ES-I3 (cell line): ENCODE measurements around the gene GPR137.
A peak's percentile ranks its signal among the peaks of the same experiment; 100 is the strongest.

Experiments
- H3K36me3 ChIP-seq: 2 replicates; pipeline ENCODE4 v1.6.1; 2013; ENCODE audit warnings: mild to moderate bottlenecking, low read length, control low read depth, moderate library complexity; ENCODE audit not compliant: insufficient read depth
- H3K4me1 ChIP-seq: 2 replicates; pipeline ENCODE4 v1.6.1; 2013; ENCODE audit warnings: mild to moderate bottlenecking, control low read depth, low read length; ENCODE audit not compliant: insufficient read depth
- H3K9ac ChIP-seq: 2 replicates; pipeline ENCODE4 v1.6.1; 2013; ENCODE audit warnings: low read depth, mild to moderate bottlenecking, low read length, moderate library complexity
- H3K9me3 ChIP-seq: 2 replicates; pipeline ENCODE4 v1.6.1; 2013; ENCODE audit warnings: mild to moderate bottlenecking, low read length, moderate library complexity; ENCODE audit not compliant: control insufficient read depth, insufficient read depth

Gene GPR137

GRCh38 chr11:64292460-64293254, 7.0 kb downstream of the GPR137 start:
- no peaks in the 10 kb centered on the region; the same call in 1 of the 2 replicates for H3K9me3 ChIP-seq
- H3K9ac ChIP-seq: peak overlapping the region; percentile 60
- H3K36me3 ChIP-seq: no peaks in the 10 kb centered on the region
- no peaks in the 10 kb centered on the region for H3K4me1 ChIP-seq

- Histone ChIP-seq H3K36me3 (no peaks in the 10 kb centered on the region), H3K4me1 (no peaks in the 10 kb centered on the region; the same call in 1 of the 2 replicates), H3K9ac (no peak overlapping the region), H3K9me3 (no peaks in the 10 kb centered on the region; the same call in 1 of the 2 replicates)
Observed at GRCh38 chr11:64294774-64295173, 9.1 kb downstream of the GPR137 start.

- H3K4me1 ChIP-seq: no peaks in the 10 kb centered on the region; the same call in 1 of the 2 replicates
Observed at GRCh38 chr11:64295760-64296159, 10.1 kb downstream of the GPR137 start.

GRCh38 chr11:64296236-64296635, 10.6 kb downstream of the GPR137 start:
- Histone ChIP-seq H3K9me3 (no peaks in the 10 kb centered on the region; the same call in 1 of the 2 replicates), H3K36me3 (no peaks in the 10 kb centered on the region), H3K4me1 (no peaks in the 10 kb centered on the region; the same call in 1 of the 2 replicates), H3K9ac (no peak overlapping the region)

More at GRCh38 chr11:64295760-64296159, 10.1 kb downstream of the GPR137 start:
- Histone ChIP-seq H3K9ac (no peak overlapping the region), H3K9me3 (no peaks in the 10 kb centered on the region; the same call in 1 of the 2 replicates), H3K36me3 (no peaks in the 10 kb centered on the region)

DNA sequence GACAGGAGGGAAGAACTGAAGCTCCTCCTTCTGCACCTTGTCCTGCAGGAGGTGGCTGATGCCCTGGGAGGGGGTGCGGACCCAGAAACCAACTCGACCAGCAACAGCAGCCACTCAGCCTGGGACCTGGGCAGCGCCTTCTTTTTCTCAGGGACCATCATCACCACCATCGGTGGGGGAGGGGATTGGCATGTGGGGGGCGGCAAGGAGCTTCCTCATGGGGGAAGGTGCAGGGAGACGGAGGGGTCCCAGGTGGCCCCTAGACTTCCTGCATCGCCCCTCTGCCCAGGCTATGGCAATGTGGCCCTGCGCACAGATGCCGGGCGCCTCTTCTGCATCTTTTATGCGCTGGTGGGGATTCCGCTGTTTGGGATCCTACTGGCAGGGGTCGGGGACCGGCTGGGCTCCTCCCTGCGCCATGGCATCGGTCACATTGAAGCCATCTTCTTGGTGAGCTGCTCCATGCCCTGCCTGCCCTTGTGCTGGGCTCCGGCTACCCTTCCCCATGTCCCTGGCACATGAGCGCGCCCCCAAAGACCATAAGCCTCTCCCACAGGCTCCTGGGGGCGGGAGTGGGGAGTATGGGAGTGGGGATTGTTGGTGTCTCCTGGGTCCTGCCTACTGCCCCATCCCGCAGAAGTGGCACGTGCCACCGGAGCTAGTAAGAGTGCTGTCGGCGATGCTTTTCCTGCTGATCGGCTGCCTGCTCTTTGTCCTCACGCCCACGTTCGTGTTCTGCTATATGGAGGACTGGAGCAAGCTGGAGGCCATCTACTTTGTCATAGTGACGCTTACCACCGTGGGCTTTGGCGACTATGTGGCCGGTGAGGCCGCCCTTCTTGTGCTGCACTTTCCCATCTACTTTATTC, 11.4 kb downstream of the GPR137 start:
- Histone ChIP-seq H3K36me3 (no peaks in the 10 kb centered on the region), H3K9me3 (no peaks in the 10 kb centered on the region; the same call in 1 of the 2 replicates), H3K9ac (peak overlapping the region; percentile 3; the same call in 1 of the 2 replicates), H3K4me1 (no peaks in the 10 kb centered on the region; the same call in 1 of the 2 replicates)

- Histone ChIP-seq H3K9me3 (no peaks in the 10 kb centered on the region; the same call in 1 of the 2 replicates), H3K9ac (peak overlapping the region; percentile 3; the same call in 1 of the 2 replicates), H3K36me3 (no peaks in the 10 kb centered on the region), H3K4me1 (no peaks in the 10 kb centered on the region; the same call in 1 of the 2 replicates)
Observed at GRCh38 chr11:64297699-64298358, 12.2 kb downstream of the GPR137 start.

GRCh38 chr11:64298966-64299846, 13.6 kb downstream of the GPR137 start:
- Histone ChIP-seq H3K4me1 (peaks cover 3% of the 10 kb centered on the region; the same call in 1 of the 2 replicates), H3K9me3 (no peaks in the 10 kb centered on the region; the same call in 1 of the 2 replicates), H3K9ac (peak overlapping the region; percentile 64), H3K36me3 (no peaks in the 10 kb centered on the region)

DNA sequence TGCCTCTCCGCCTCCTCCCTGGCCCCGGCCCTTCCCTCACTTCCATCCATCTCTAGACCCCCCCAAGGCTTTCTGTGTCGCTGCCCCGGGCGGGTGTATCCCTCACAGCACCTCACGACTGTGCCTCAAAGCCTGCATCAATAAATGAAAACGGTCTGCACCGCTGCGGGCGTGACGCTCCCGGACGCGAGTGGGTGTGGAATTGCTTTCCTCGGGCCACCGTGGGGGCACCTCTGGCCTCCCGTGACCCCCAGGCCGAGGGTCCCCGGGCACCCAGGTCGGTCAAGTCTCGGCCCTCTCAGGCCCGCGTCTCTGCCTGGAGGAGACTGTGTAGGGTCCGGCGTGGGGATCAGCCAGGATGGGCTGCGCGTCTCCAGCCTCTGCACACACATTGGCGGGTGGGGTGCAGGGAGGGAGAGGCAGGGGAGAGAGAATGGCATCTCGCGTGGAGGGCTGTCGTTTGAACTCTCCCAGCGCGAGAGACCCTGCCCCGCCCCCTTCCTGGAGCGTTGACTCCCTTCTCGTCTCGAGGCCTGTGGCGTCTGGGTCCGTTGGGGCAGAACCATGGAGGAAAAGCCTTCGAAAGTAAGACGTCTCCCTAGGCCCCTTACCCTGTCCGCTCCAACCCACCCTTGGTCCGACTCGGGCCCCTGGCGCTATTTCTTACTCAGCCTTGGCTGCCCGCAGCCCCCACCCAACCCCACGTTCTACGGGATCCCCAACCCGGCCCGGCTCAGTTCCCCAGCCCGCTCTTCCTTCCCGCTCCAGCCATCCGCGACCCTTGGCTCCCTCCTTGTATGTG, 14.4 kb downstream of the GPR137 start, which contains the start of gene CATSPERZ:
Gene CATSPERZ, plus strand, starts transcription at position 512 of the 802 bp plus-strand sequence. Its CDS starts 53 bp downstream, at position 565.
- H3K36me3 ChIP-seq: no peaks in the 10 kb centered on the region
- no peaks in the 10 kb centered on the region; the same call in 1 of the 2 replicates for H3K9me3 ChIP-seq
- peaks cover 3% of the 10 kb centered on the region; the same call in 1 of the 2 replicates for H3K4me1 ChIP-seq
- peak within 1 kb of the TSS; percentile 64 for H3K9ac ChIP-seq

DNA sequence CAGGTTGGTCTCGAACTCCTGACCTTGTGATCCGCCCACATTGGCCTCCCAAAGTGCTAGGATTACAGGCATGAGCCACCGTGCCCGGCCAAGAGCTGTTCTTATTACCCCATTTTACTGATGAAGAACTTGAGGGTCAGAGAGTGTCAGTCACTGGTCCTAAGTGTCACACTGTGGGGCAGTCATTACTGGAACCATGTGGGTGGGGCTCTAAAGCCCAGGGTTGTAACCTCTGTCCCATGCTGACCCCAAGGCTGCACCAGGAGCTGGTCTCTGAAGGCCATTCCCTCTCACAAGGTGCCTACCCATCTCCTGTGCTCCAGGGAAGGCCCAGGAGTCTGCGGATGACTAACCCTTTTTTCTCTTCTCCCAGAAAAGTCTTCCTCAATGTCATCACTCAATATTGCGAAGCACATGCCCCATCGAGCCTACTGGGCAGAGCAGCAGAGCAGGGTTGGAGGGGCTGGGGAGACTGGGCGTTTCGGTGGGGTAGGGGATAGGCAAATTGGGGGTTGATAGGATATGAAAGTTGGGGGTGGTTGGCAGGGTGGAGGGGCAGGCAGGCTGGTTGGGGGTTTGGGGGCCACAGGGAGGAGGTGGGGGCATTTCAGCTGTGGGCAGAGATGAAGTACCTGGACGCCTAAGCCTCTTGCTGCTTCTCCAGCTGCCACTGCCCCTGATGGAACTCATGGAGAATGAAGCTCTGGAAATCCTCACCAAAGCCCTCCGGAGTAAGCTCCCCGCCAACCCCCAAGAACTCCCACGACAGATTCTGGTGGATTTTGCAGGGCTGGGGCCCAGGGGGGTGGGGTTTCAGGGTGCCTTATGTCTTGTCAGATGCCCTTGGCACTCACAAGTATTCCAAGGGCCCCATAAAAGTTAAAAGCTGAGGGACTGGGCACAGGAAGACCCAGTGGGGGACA, 17.7 kb downstream of the GPR137 start:
- H3K9me3 ChIP-seq: no peaks in the 10 kb centered on the region
- H3K36me3 ChIP-seq: no peaks in the 10 kb centered on the region
- H3K9ac ChIP-seq: no peak overlapping the region
- peaks cover 5% of the 10 kb centered on the region; the same call in 1 of the 2 replicates for H3K4me1 ChIP-seq

DNA sequence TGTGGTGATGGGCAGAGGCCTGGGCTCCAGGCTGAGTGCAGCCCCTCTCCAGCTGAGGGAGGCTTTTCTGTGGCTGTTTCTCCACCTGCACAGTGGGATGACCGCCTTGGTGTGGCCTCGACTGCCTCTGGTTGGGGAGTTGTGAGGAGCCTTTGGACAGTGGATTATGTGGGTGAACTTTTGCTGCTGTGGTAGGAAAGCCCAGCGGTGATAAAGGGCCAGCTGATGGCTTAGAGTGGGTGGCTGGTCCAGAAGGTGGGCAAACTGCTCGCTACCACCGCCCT, 18.3 kb downstream of the GPR137 start:
- no peaks in the 10 kb centered on the region for H3K9me3 ChIP-seq
- peak overlapping the region; percentile 83 for H3K9ac ChIP-seq
- peaks cover 5% of the 10 kb centered on the region; the same call in 1 of the 2 replicates for H3K4me1 ChIP-seq
- H3K36me3 ChIP-seq: no peaks in the 10 kb centered on the region

DNA sequence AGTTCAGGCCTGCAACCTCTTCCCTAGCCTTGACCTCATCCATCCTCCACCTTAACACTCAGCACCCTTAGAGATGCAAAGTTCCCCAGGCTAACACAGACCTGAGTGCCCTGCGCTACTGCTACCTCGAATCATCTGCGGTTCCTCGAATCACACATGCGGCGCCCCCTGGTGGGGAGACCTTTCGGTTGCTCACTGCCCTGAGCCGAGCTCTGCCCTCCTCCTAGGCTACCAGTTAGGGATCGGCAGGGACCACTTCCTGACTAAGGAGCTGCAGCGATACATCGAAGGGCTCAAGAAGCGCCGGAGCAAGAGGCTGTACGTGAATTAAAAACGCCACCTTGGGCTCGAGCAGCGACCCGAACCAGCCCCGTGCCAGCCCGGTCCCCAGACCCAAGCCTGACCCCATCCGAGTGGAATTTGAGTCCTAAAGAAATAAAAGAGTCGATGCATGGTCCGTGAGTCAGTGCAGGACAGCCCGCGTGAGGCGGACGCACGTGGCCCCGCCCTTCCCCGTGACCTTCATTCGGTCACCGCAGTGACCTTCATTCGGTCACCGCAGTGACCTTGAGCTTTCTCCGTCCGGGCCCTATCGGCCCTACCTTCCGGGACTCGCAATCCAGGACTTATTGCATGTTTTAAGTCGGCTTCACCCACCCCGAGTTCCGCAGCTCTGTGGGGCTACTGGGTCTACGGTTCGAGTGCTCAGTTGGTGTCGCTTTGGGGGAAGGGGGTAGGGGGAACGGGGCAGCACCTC, 18.8 kb downstream of the GPR137 start:
- Histone ChIP-seq H3K4me1 (peaks cover 5% of the 10 kb centered on the region; the same call in 1 of the 2 replicates), H3K36me3 (no peaks in the 10 kb centered on the region), H3K9me3 (no peaks in the 10 kb centered on the region), H3K9ac (peak overlapping the region; percentile 83)
